A549 (cell line): Measurements from ENCODE around the gene KIAA1614.

Experiments used
- CEBPB ChIP-seq, 2 experiments: fragments of >200 bp in 1 of 2; sonication (Bioruptor Twin) in 1 of 2; formaldehyde crosslinking in 1 of 2; IDR thresholded peaks; 2 replicates each; pipeline ENCODE4 v1.6.1; 2012 to 2016
- CHD4 ChIP-seq: fragments of 200-600 bp; sonication (generic); IDR thresholded peaks from 2 replicates; pipeline ENCODE4 v1.6.1; 2016; ENCODE audit warnings: antibody characterized with exemption, mild to moderate bottlenecking, borderline replicate concordance
- EP300 ChIP-seq, 2 experiments: fragments of >200 bp; sonication (Bioruptor Twin); formaldehyde crosslinking; IDR thresholded peaks; 2 replicates in 1 of 2; 3 replicates in 1 of 2; pipeline ENCODE4 v1.6.1; 2016 to 2017
- ESRRA ChIP-seq: fragments of 150-350 bp; IDR thresholded peaks from 2 replicates; pipeline ENCODE4 v1.6.1; 2014; ENCODE audit warnings: mild to moderate bottlenecking, low read length, borderline replicate concordance
- HDAC2 ChIP-seq: fragments of 200-600 bp; sonication (generic); IDR thresholded peaks from 2 replicates; pipeline ENCODE4 v1.6.1; 2016
- KDM1A ChIP-seq: fragments of 200-600 bp; sonication (generic); IDR thresholded peaks from 2 replicates; pipeline ENCODE4 v1.6.1; 2016; ENCODE audit warnings: low read depth, mild to moderate bottlenecking
- MAZ ChIP-seq: fragments of 150-350 bp; IDR thresholded peaks from 2 replicates; pipeline ENCODE4 v1.6.1; 2014; ENCODE audit warnings: antibody characterized with exemption, low read depth, low read length, borderline replicate concordance
- POLR2A ChIP-seq: IDR thresholded peaks from 2 replicates; pipeline ENCODE4 v1.6.1; 2012; ENCODE audit warnings: mild to moderate bottlenecking, low read length
- RFX5 ChIP-seq: fragments of 450-650 bp; IDR thresholded peaks from 2 replicates; pipeline ENCODE4 v1.7.1; 2014; ENCODE audit warnings: antibody characterized with exemption, mild to moderate bottlenecking, moderate library complexity
- ZC3H11A ChIP-seq: fragments of 450-650 bp; IDR thresholded peaks from 2 replicates; pipeline ENCODE4 v1.6.1; 2014; ENCODE audit warnings: antibody characterized with exemption, mild to moderate bottlenecking
- TF ChIP-seq, protein P1 (sequence below): fragments of >200 bp; sonication (Bioruptor Twin); formaldehyde crosslinking; IDR thresholded peaks from 3 replicates; pipeline ENCODE4 v1.5.1; 2016
- TF ChIP-seq, protein P2 (sequence below): IDR thresholded peaks from 2 replicates; pipeline ENCODE4 v1.6.1; 2012
- TF ChIP-seq, protein P3 (sequence below): IDR thresholded peaks from 2 replicates; pipeline ENCODE4 v1.6.1; 2012
- TF ChIP-seq, protein P4 (sequence below): IDR thresholded peaks from 2 replicates; pipeline ENCODE4 v1.6.1; 2012; ENCODE audit warnings: low read depth, borderline replicate concordance

DNA sequence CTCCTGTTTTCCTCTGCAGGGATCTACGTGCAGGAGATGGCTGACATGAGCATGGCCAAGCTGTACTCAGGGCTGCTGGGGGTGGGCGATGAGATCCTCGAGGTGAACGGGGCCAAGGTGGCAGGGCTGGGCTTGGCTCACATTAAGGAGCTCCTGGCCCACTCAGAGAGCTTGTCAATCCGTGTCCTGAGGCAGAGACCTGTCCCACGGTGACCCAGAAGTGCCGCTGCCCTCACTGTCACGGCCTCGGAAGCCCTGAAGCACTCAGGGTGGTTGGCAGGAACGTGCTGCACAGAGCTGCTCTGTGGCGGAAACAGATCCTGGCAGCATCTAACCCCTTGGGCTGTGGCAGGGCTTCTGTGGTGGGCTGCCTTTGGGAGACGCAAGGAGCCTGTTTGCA is 37.6 kb downstream of the KIAA1614 start:
- TF ChIP-seq, protein P1, sequence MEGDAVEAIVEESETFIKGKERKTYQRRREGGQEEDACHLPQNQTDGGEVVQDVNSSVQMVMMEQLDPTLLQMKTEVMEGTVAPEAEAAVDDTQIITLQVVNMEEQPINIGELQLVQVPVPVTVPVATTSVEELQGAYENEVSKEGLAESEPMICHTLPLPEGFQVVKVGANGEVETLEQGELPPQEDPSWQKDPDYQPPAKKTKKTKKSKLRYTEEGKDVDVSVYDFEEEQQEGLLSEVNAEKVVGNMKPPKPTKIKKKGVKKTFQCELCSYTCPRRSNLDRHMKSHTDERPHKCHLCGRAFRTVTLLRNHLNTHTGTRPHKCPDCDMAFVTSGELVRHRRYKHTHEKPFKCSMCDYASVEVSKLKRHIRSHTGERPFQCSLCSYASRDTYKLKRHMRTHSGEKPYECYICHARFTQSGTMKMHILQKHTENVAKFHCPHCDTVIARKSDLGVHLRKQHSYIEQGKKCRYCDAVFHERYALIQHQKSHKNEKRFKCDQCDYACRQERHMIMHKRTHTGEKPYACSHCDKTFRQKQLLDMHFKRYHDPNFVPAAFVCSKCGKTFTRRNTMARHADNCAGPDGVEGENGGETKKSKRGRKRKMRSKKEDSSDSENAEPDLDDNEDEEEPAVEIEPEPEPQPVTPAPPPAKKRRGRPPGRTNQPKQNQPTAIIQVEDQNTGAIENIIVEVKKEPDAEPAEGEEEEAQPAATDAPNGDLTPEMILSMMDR, result no peak
- TF ChIP-seq, protein P2, sequence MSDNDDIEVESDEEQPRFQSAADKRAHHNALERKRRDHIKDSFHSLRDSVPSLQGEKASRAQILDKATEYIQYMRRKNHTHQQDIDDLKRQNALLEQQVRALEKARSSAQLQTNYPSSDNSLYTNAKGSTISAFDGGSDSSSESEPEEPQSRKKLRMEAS, result no peak
- TF ChIP-seq ESRRA, result no peak
- TF ChIP-seq CEBPB (IDR thresholded peaks at IDR 0.05), result no peak
- no peak for TF ChIP-seq RFX5
- TF ChIP-seq HDAC2, result no peak
- TF ChIP-seq, protein P3, sequence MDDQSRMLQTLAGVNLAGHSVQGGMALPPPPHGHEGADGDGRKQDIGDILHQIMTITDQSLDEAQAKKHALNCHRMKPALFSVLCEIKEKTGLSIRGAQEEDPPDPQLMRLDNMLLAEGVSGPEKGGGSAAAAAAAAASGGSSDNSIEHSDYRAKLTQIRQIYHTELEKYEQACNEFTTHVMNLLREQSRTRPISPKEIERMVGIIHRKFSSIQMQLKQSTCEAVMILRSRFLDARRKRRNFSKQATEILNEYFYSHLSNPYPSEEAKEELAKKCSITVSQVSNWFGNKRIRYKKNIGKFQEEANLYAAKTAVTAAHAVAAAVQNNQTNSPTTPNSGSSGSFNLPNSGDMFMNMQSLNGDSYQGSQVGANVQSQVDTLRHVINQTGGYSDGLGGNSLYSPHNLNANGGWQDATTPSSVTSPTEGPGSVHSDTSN, result no peak
- TF ChIP-seq, protein P4, sequence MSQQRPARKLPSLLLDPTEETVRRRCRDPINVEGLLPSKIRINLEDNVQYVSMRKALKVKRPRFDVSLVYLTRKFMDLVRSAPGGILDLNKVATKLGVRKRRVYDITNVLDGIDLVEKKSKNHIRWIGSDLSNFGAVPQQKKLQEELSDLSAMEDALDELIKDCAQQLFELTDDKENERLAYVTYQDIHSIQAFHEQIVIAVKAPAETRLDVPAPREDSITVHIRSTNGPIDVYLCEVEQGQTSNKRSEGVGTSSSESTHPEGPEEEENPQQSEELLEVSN, result no peak
- TF ChIP-seq EP300 (IDR thresholded peaks at IDR 0.05), result no peak
- TF ChIP-seq KDM1A, result no peak
- no peak for TF ChIP-seq CHD4
- no peak for TF ChIP-seq MAZ
- TF ChIP-seq POLR2A, result no peak
- no peak for TF ChIP-seq ZC3H11A
